Vagina (tissue), 2 donors: ENCODE measurements around the gene MLANA. TPM values are rescaled to one million over a fixed set of nuclear protein-coding genes. Genes with fewer than 3 reads are reported as not detected.

Experiments used
- DNase-seq, 2 donors: peaks; one replicate each; pipeline ENCODE4 v3.0.0-alpha.2; 2017; ENCODE audit errors: extremely low spot score in 2 of 2
- H3K27ac ChIP-seq: fragments of 200-600 bp; sonication (generic); one replicate; pipeline ENCODE4 v1.5.1; 2019
- H3K27me3 ChIP-seq: fragments of 200-600 bp; sonication (generic); one replicate; pipeline ENCODE4 v1.5.1; 2019
- H3K36me3 ChIP-seq, 2 donors: fragments of 200-600 bp; sonication (generic); one replicate each; pipeline ENCODE4 v1.5.1; 2017 to 2019
- H3K4me1 ChIP-seq: fragments of 200-600 bp; sonication (generic); one replicate; pipeline ENCODE4 v1.5.1; 2019
- H3K4me3 ChIP-seq, 2 donors: fragments of 200-600 bp; sonication (generic); 1 replicate in 1 of 2; 2 replicates in 1 of 2; pipeline ENCODE4 v1.5.1; 2016 to 2019
- H3K9me3 ChIP-seq: fragments of 200-600 bp; sonication (generic); one replicate; pipeline ENCODE4 v1.5.1; 2019
- CTCF ChIP-seq, 3 experiments: fragments of 450-650 bp in 2 of 3; fragments of 200-600 bp in 1 of 3; sonication (generic) in 1 of 3; IDR thresholded peaks; one replicate each; pipeline ENCODE4 v1.5.1; 2017 to 2019; ENCODE audit warnings: antibody characterized with exemption in 3 of 3, mild to moderate bottlenecking in 2 of 3, moderate library complexity in 2 of 3
- POLR2A ChIP-seq, 2 donors: fragments of 450-650 bp; IDR thresholded peaks; one replicate each; pipeline ENCODE4 v1.6.1; 2017; ENCODE audit warnings: antibody characterized with exemption in 2 of 2, mild to moderate bottlenecking in 2 of 2, moderate library complexity in 2 of 2
- POLR2AphosphoS5 ChIP-seq, 2 donors: sonication (generic); formaldehyde crosslinking; IDR thresholded peaks; one replicate each; pipeline ENCODE4 v1.9.0; 2017; ENCODE audit warnings: antibody characterized with exemption in 2 of 2, mild to moderate bottlenecking in 2 of 2, low read depth in 1 of 2; ENCODE audit not compliant: insufficient read depth in 1 of 2
- intact Hi-C: fragments of 100-400 bp; cut with DNase I; formaldehyde crosslinking; loops from one replicate; pipeline ENCODE4 v1.15.1; 2023
- total RNA-seq: library from RNA; depleted of rRNA; stranded (reverse); fragments of >200 nt; gene quantifications from one replicate; pipeline ENCODE4 v1.2.3, GENCODE V29; 2016

The MLANA gene
- total RNA-seq, 1 donor from 2014 or later, result not detected

GRCh38 chr9:5872511-5872910 is 18.2 kb upstream of the MLANA start:
- no peak overlapping the region for H3K27ac ChIP-seq
- no peaks in the 10 kb centered on the region for H3K27me3 ChIP-seq
- H3K36me3 ChIP-seq, result no peaks in the 10 kb centered on the region
- no peaks in the 10 kb centered on the region for H3K9me3 ChIP-seq
- intact Hi-C loops, result no loop called here
- DNase-seq, result no peak
- H3K4me1 ChIP-seq, result no peaks in the 10 kb centered on the region
- TF ChIP-seq POLR2AphosphoS5 (IDR thresholded peaks at IDR 0.05; ENCODE audit: insufficient read depth in 1 of 2, low read depth in 1 of 2), result no peak
- H3K4me3 ChIP-seq, result no peak overlapping the region

GRCh38 chr9:5873439-5873838 is 17.2 kb upstream of the MLANA start:
- Histone ChIP-seq H3K27me3 (no peaks in the 10 kb centered on the region), H3K36me3 (no peaks in the 10 kb centered on the region), H3K27ac (no peak overlapping the region), H3K4me3 (no peak overlapping the region), H3K9me3 (no peaks in the 10 kb centered on the region), H3K4me1 (no peaks in the 10 kb centered on the region)
- DNase-seq, result no peak
- TF ChIP-seq POLR2A (IDR thresholded peaks at IDR 0.05), result no peak
- no peak for TF ChIP-seq CTCF (IDR thresholded peaks at IDR 0.05)
- TF ChIP-seq POLR2AphosphoS5 (IDR thresholded peaks at IDR 0.05; ENCODE audit: insufficient read depth in 1 of 2, low read depth in 1 of 2), result no peak
- intact Hi-C loops, result no loop called here

GRCh38 chr9:5874048-5874447 is 16.6 kb upstream of the MLANA start:
- intact Hi-C loops, result no loop called here
- H3K36me3 ChIP-seq, result no peaks in the 10 kb centered on the region
- TF ChIP-seq CTCF (IDR thresholded peaks at IDR 0.05) (no peak), POLR2AphosphoS5 (IDR thresholded peaks at IDR 0.05; ENCODE audit: insufficient read depth in 1 of 2, low read depth in 1 of 2) (no peak), POLR2A (IDR thresholded peaks at IDR 0.05) (no peak)
- H3K27ac ChIP-seq, result no peak overlapping the region
- no peaks in the 10 kb centered on the region for H3K27me3 ChIP-seq
- H3K9me3 ChIP-seq, result no peaks in the 10 kb centered on the region
- no peak overlapping the region for H3K4me3 ChIP-seq
- H3K4me1 ChIP-seq, result no peaks in the 10 kb centered on the region
- DNase-seq, result no peak

- Histone ChIP-seq H3K27ac (no peak overlapping the region), H3K9me3 (no peaks in the 10 kb centered on the region), H3K36me3 (no peaks in the 10 kb centered on the region), H3K27me3 (no peaks in the 10 kb centered on the region), H3K4me3 (no peak overlapping the region), H3K4me1 (no peaks in the 10 kb centered on the region)
- DNase-seq, result no peak
- intact Hi-C loops, result no loop called here
- TF ChIP-seq POLR2A (IDR thresholded peaks at IDR 0.05) (no peak), CTCF (IDR thresholded peaks at IDR 0.05) (no peak), POLR2AphosphoS5 (IDR thresholded peaks at IDR 0.05; ENCODE audit: insufficient read depth in 1 of 2, low read depth in 1 of 2) (no peak)
These were observed 14.7 kb upstream of the MLANA start for GRCh38 chr9:5876026-5876425.

- intact Hi-C loops, result no loop called here
- H3K36me3 ChIP-seq, result no peaks in the 10 kb centered on the region
- no peak for TF ChIP-seq POLR2A (IDR thresholded peaks at IDR 0.05)
- TF ChIP-seq POLR2AphosphoS5 (IDR thresholded peaks at IDR 0.05; ENCODE audit: insufficient read depth in 1 of 2, low read depth in 1 of 2), result no peak
- TF ChIP-seq CTCF (IDR thresholded peaks at IDR 0.05), result no peak
- H3K9me3 ChIP-seq, result no peaks in the 10 kb centered on the region
- no peak for DNase-seq
- H3K4me1 ChIP-seq, result no peaks in the 10 kb centered on the region
- H3K27me3 ChIP-seq, result no peaks in the 10 kb centered on the region
- no peak overlapping the region for H3K4me3 ChIP-seq
- H3K27ac ChIP-seq, result no peak overlapping the region
These were observed 14.0 kb upstream of the MLANA start for GRCh38 chr9:5876711-5877110.
